Activated CD4-positive, CD25-positive, alpha-beta regulatory T cell treated with anti-CD3 and anti-CD28 coated beads, Interleukin-2, amount 50 U/mL, for 24 hours (primary cell): Measurements from ENCODE around the gene CASP7.
"Not testable (repeated sequence)": the region's sequence is repeated elsewhere in the genome, so short reads cannot be mapped to it uniquely, and the experiment has no call there.

ENCODE experiments used
- ATAC-seq, 2 donors: fragments of 150-1000 bp; cut with Tn5 transposase; one replicate each; pipeline ENCODE4 v1.10.0; 2021; ENCODE audit warnings: mild to moderate bottlenecking in 1 of 2, moderate library complexity in 1 of 2

The CASP7 gene

DNA sequence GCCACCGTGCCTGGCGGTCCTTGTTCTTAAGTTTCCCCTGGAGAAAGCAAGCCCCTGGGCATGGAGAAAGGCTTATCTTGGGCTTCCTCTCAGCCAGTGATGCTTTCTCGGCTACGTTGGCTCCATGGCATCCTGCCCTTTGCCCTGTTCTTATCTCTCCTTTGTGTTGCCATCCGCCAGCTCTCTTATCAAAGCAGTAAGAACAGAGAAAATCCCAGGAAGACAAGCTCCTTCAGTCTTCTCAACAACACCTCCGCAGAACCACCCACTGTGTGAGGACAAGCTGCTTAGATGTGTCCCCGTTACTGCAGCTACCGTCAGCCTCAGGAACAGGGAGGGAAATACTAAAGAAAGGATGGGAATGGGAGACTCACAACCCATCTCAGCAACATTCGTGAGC is 75.1 kb downstream of the CASP7 start:
- ATAC-seq: no peak

DNA sequence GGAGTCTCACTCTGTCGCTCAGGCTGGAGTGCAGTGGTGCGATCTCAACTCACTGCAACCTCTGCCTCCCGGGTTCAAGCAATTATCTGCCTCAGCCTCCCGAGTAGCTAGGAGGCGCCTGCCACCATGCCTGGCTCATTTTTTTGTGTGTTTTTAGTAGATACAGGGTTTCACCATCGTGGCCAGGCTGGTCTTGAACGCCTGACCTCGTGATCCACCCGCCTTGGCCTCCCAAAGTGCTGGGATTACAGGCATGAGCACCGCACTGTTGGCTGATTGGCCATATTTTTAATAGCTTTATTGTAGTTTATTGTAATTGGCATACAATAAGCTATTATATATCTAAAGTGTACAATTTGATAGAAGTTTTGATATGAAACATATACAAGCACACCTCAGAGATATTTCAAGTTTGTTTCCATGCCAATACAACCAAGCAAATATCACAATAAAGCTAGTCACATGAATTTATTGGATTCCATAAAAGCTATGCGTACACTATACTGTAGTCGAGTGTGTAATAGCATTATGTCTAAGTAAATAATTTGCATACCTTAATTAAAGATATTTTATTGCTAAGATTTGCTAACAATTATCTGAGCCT is 77.3 kb downstream of the CASP7 start:
- no peak for ATAC-seq

DNA sequence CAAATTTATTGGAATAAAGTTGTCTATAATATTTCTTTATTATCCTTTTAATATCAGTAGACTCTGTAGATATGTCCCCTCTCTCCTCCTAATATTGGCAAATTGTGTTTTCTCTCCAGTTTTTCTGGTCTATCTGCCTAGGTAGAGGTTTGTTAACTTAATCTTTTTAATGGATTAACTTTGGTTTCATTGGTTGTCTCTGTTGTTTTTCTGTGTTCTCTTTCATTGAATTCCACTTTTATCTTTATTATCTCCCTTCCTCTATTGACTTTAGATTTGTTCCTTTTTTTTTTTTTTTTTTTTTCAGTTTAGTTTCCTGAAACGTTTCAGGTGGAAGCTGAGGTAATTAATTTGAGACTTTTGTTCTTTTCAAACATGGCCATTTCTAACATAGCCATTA is 82.4 kb downstream of the CASP7 start:
- ATAC-seq: no peak

DNA sequence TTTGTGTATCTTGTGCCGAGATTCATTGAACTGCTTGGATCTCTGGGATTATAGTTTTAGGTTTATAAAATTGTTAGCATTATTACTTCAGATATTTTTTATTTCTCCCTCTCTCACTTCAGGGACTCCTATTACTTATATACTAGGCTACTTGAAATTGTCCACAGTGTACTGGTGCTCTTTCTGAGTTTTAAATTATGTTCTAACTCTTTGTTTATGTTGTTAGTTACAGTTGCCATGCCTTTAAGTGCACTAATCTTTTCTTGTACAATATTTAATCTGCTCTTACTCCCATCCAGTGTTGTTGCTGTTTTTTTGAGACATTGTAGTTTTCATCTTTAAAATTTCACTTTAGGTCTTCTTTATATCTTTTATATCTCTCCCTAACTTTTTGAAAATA is 84.9 kb downstream of the CASP7 start:
- no peak for ATAC-seq

DNA sequence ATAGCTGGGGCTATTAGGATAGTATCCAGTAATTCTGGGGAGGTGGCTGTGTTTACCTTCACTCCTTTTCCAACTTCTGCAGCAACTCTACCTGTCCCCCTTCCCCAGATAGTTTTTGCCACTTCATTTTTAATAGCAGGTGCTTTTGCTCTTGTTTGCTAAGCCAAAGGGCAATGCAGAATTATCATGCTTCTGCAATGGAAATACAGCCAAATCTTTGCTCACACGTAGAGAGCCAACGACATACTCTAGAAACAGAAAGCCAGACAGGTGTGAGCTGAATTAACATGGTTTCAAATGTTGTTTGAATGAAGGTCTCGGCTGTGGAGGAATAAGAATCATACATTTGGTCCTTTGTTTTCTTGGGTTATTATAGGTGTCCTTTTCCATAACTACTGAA is 86.2 kb downstream of the CASP7 start:
- ATAC-seq: no peak

DNA sequence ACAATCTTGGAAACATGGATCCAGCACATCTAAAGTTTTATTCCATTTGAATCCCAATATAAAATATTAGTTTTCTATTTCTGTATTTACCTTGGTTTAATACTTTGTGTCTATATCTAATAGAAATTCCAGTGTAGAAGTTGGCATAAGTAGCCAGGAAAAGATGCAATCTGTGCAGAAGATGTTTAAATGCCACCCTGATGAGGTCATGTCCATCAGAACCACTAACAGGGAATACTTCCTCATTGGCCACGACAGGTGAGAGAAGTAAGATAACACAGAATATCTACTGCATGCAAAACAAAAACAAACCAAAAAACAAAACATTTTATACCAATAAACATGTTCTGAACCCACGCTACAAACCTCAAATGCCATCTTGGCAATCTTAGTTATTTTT is 87.5 kb downstream of the CASP7 start:
- ATAC-seq: no peak

DNA sequence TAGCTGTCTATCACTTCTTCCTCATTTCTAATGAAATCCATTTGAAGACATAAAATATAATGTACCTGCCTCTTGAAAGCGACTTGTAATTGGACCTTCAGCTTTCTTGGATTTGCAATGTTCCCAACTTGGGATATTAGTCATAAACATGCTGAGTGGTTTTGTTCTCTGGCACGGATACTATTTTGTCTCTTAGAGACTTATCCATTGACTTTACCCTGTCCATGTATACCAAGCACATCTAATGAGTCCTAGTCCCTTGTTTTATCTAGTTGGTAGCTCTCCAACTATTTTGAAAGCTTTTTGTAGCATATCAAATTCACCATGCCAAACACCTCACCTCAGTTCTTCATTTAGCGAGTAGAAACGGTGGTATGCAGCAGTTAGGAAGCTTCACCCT is 90.6 kb downstream of the CASP7 start:
- ATAC-seq: no peak

DNA sequence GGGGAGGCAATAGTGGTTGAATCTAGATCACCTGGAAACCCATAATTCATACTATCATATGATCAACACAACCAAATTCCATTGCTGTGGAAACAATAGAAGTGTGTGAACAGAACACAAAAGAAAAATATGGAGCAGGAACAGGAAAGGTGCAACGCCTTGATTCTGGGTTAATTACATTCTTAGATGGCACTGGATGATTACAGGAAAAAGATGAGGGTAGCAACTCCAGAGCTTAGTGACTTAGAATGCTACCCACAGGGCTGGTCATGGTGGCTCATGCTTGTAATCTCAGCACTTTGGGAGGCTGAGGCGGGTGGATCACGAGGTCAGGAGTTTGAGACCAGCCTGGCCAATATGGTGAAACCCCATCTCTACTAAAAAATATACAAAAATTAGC is 91.4 kb downstream of the CASP7 start:
- ATAC-seq: not testable (repeated sequence)

DNA sequence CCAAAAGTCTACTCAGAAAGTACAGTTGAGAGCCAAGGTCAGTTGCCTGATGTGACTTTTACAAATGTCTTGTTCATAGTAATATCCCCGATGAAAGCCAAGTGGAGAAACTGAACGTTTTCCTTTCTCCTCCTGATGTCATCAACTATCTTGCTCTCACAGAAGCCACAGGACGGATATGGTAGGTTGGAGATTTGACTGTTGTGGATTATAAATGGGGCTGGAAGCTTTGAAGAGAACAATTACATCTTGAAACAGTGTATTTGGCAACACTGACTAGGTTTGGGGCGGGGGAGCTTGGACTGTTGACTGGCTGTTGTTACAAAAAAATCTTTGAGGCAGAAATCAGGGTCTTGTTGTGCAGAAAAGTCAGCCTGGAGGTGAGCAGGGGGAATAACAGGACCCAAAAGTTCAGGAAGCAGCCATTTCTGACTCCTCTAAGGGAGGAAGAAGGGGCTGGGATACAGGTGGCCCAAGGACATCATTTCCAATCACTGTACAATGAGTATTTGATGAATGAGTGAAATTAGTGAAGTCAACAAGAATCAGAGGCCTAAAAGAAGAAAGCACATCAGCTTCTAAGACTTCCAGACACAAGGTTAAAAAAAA is 96.1 kb downstream of the CASP7 start:
- ATAC-seq: no peak

DNA sequence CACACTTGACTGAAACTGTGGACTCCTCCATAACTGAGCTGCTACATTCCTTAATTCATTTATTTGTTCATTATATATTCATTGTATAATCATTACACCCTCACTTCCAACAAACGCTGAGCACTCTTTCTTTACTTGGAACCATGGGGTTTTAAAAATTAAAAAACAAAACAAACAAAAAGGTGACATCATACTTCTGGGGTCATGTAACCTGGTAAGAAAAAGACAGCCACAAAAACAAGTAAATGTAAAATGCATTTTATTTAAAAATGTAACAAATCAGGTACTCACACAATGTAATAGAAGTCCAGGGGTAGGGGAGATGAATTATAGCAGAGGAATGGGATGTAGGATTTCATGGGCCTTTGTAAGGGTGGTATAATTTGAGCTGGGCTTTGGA is 96.8 kb downstream of the CASP7 start:
- no peak for ATAC-seq
